Right lobe of liver (tissue), 6 donors: ENCODE data around the gene TESK1. TPM values are rescaled to one million over a fixed set of nuclear protein-coding genes. Genes with fewer than 3 reads are reported as not detected.
A peak's percentile ranks its signal among the peaks of the same experiment; 100 is the strongest.
"Not testable (repeated sequence)": the region's sequence is repeated elsewhere in the genome, so short reads cannot be mapped to it uniquely, and the experiment has no call there.

Experiments used
- ATAC-seq, 4 donors: fragments of 200-7000 bp; cut with Tn5 transposase; one replicate each; pipeline ENCODE4 v1.9.1; 2020; ENCODE audit warnings: mild to moderate bottlenecking in 4 of 4, moderate library complexity in 4 of 4
- DNase-seq, 3 donors: peaks; one replicate each; pipeline ENCODE4 v3.0.0-alpha.2; 2020
- H3K27ac ChIP-seq, 3 donors: fragments of 200-600 bp; one replicate each; pipeline ENCODE4 v1.8.0; 2022
- H3K27me3 ChIP-seq, 2 donors: fragments of 200-600 bp; one replicate each; pipeline ENCODE4 v1.8.0; 2022
- H3K36me3 ChIP-seq, 4 donors: fragments of 200-600 bp; sonication (generic) in 1 of 4; one replicate each; pipeline versions ENCODE4 v1.5.1 to v1.8.0; 2017 to 2022; ENCODE audit warnings: control low read depth in 1 of 4
- H3K4me1 ChIP-seq, 4 donors: fragments of 200-600 bp; sonication (generic) in 1 of 4; one replicate each; pipeline versions ENCODE4 v1.5.1 to v1.8.0; 2017 to 2022; ENCODE audit warnings: control low read depth in 1 of 4
- H3K4me3 ChIP-seq, 3 donors: fragments of 200-600 bp; one replicate each; pipeline ENCODE4 v1.8.0; 2022
- H3K9me3 ChIP-seq, 4 donors: fragments of 200-600 bp; sonication (generic) in 1 of 4; one replicate each; pipeline versions ENCODE4 v1.5.1 to v1.8.0; 2017 to 2022; ENCODE audit warnings: control low read depth in 1 of 4
- CTCF ChIP-seq, 4 donors: fragments of 200-600 bp in 3 of 4; fragments of 450-650 bp in 1 of 4; IDR thresholded peaks; one replicate each; pipeline versions ENCODE4 v1.5.1 to v1.8.0; 2016 to 2022; ENCODE audit warnings: antibody characterized with exemption in 4 of 4, mild to moderate bottlenecking in 2 of 4
- POLR2A ChIP-seq: fragments of 450-650 bp; IDR thresholded peaks from one replicate; pipeline ENCODE4 v1.6.1; 2017; ENCODE audit warnings: antibody characterized with exemption, mild to moderate bottlenecking
- WGBS: methylation state at CpG from one replicate; pipeline ENCODE4 v1.1.6; 2018; ENCODE audit warnings: low coverage, low lambda C conversion rate; ENCODE audit not compliant: insufficient coverage; ENCODE audit errors: missing lambda C conversion rate; 5-methylcytosine and 5-hydroxymethylcytosine counted together
- intact Hi-C, 2 donors: fragments of 100-400 bp; cut with DNase I; formaldehyde crosslinking; loops; one replicate each; pipeline versions ENCODE4 v1.11.2 to v1.14.1; 2022
- total RNA-seq, 6 experiments: library from RNA; depleted of rRNA in 2 of 6; stranded (reverse); fragments of >200 nt in 2 of 6; fragmentation: NEBNext Ultra II Directional in 3 of 6; extraction: Animal tissue kit (Norgen Biotek cat#: 25700) in 3 of 6; gene quantifications; one replicate each; pipeline versions ENCODE4 v1.1.0 to v1.2.4, GENCODE V29; 2016 to 2023
- donor health status: DM: no; HTN: yes; CAD: no.
- donor health status: DM: no; HTN: no; CAD: no.
- donor health status: DM: no; HTN: no; CAD: no.
- donor health status: DM: no; HTN: yes; CAD: no.
- donor health status: DM: no; HTN: yes; CAD: no.

The TESK1 gene
- total RNA-seq, 6 experiments from 2014 or later = 10.7 to 17.2 (median 13.4) TPM

- intact Hi-C loops = no loop called here
- H3K27me3 ChIP-seq = no peaks in the 10 kb centered on the region
- 45% methylated on average over 4 of the region's 9 CpGs for WGBS
- no peaks in the 10 kb centered on the region for H3K36me3 ChIP-seq
- TF ChIP-seq CTCF (IDR thresholded peaks at IDR 0.05) (no peak), POLR2A (no peak)
- no peak overlapping the region for H3K4me3 ChIP-seq
- peak overlapping the region in 2 of 3 donors; percentile 18 to 52 for H3K27ac ChIP-seq
- DNase-seq (no peak), ATAC-seq (peak in 3 of 4 donors; percentile 38 to 57 (median 51))
- H3K4me1 ChIP-seq = no peaks in the 10 kb centered on the region
- no peaks in the 10 kb centered on the region for H3K9me3 ChIP-seq
Measured at GRCh38 chr9:35636135-35636876, 31.2 kb downstream of the TESK1 start.

GRCh38 chr9:35636877-35637246 is 31.8 kb downstream of the TESK1 start:
- H3K9me3 ChIP-seq, intact Hi-C loops, H3K4me3 ChIP-seq, DNase-seq, H3K36me3 ChIP-seq, H3K4me1 ChIP-seq, ATAC-seq, H3K27me3 ChIP-seq: not testable (repeated sequence)
- H3K27ac ChIP-seq = peak overlapping the region in 2 of 3 donors; percentile 18 to 52
- WGBS = 92% methylated on average over 6 of the region's 6 CpGs

DNA sequence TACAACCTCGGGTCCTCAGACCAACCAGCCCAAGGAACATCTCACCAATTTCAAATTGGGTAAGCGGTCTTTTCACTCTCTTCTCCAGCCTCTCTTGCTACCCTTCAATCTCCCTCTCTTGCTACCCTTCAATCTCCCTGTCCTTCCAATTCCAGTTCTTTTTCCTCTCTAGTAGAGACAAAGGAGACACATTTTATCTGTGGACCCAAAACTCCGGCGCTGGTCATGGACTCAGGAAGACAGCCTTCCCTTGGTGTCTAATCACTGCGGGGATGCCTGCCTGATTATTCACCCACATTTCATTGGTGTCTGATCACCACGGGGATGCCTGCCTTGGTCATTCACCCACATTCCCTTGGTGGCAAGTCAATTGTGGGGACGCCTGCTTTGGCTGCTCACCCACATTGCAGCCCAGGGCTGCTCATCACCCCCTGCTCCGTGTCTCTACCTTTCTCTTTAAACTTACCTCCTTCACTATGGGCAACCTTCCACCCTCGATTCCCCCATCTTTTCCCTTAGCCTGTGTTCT is 32.4 kb downstream of the TESK1 start:
- H3K27me3 ChIP-seq, H3K4me1 ChIP-seq, intact Hi-C loops, H3K27ac ChIP-seq, H3K36me3 ChIP-seq, DNase-seq, H3K9me3 ChIP-seq, H3K4me3 ChIP-seq, ATAC-seq: not testable (repeated sequence)
- WGBS = 96% methylated on average over 7 of the region's 9 CpGs

DNA sequence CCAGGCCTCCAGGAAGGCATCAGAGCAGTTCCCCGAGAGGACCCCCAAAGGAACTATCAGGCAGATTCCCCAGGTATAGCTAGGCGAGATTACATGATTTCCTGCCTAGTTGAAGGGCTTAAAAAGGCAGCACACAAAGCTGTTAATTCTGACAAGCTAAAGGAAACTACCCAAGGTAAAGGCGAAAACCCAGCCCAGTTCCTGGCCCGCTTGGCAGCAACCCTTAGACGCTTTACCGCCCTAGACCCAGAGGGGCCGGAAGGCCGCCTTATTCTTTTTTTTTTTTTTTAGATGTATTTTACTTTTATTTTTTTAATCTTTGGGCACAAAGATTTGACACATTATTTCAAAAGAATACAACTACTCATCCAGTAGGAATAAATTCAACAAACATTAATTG is 33.7 kb downstream of the TESK1 start:
- H3K9me3 ChIP-seq, H3K4me1 ChIP-seq, H3K27me3 ChIP-seq, DNase-seq, H3K27ac ChIP-seq, intact Hi-C loops, H3K4me3 ChIP-seq, ATAC-seq, H3K36me3 ChIP-seq: not testable (repeated sequence)
- WGBS = 59% methylated on average over 6 of the region's 8 CpGs

DNA sequence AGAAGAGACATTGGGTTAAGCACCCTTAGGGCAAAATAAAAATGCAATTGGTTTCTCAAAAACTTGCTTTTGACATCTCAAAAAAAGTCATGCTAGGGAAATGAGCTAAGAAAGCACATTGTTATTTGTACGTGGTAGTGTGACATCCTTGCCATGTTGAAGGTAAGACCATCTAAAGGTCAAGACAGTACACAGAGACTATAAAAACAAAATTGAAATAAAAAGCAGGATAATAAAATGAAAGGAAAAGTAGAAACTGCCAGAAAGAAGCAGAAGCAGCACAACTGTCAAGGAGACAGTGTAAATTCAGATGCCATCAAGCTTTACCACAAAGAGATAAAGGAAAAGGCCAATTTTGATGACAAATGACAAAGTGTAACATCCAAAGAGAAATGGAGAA is 34.2 kb downstream of the TESK1 start:
- H3K36me3 ChIP-seq, intact Hi-C loops, DNase-seq, H3K4me1 ChIP-seq, H3K27me3 ChIP-seq, H3K4me3 ChIP-seq, H3K27ac ChIP-seq, H3K9me3 ChIP-seq: not testable (repeated sequence)
- WGBS = 47% methylated on average over 1 of the region's 1 CpG
- peak in 1 of 4 donors; percentile 23 for ATAC-seq

DNA sequence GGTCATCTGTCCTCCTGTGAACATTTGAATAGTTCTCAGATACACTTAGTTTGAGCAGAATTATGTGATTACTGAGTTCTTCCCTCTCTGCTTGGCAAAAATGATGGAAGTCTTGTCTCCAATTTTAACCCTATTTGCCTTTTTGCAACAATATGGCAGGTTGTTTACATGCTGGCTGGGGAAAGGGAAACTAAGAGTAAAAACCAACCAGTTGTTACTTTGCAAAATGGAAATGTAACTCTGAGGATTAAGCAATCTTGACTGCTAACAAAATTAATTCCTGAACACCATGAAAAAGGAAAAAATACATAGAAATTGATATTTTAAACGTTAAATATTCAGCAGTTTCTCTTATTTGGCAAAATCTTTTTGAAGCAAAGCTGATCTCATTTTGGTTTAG is 34.6 kb downstream of the TESK1 start:
- H3K36me3 ChIP-seq = no peaks in the 10 kb centered on the region
- H3K4me3 ChIP-seq = no peak overlapping the region
- H3K27me3 ChIP-seq = no peaks in the 10 kb centered on the region
- no peaks in the 10 kb centered on the region for H3K9me3 ChIP-seq
- no peak for DNase-seq
- no peaks in the 10 kb centered on the region for H3K4me1 ChIP-seq
- TF ChIP-seq POLR2A (no peak), CTCF (IDR thresholded peaks at IDR 0.05) (no peak)
- WGBS = 68% methylated on average over 1 of the region's 1 CpG
- H3K27ac ChIP-seq = no peak overlapping the region
- ATAC-seq = no peak
- intact Hi-C loops = no loop called here

DNA sequence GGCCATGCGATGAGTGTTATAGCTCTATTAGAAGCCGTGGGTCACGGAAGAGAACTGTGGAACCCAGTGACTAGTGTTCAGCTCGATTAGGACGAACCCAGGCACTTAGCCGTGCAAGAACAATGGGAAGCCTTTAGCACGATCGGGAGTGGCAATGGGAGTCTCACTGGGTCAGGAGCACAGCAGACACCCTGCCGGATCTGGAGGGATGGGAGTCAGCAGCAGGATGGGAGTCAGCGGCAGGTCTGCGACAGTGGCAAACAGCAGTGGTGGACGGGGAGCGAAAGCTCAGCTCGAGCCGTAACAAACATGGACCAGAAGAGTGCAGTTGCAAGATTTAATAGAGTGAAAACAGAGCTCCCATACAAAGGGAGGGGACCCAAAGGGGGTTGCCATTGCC is 35.4 kb downstream of the TESK1 start:
- ATAC-seq, H3K27ac ChIP-seq, H3K4me1 ChIP-seq, H3K27me3 ChIP-seq, H3K9me3 ChIP-seq, H3K4me3 ChIP-seq, H3K36me3 ChIP-seq, DNase-seq, intact Hi-C loops: not testable (repeated sequence)
- WGBS = 97% methylated on average over 6 of the region's 15 CpGs

DNA sequence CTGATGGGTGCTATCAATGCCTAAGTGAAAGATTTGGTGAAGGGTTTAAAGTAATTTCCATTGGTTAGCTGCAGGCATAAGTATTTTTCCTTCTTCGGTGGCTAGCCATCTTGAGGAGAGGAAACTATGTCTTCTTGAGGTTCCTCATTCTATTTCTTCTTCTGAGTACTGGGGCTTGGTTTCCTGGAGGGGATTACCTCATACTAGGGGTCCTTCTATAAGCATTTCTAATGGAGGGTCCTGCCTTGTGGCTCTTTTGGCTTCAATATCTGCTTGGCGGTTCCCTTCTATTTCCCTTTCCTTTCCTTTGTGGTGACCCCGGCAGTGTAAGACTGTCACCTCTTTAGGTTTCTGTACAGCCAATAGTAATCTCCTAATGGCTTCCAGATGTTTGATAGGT is 36.4 kb downstream of the TESK1 start:
- intact Hi-C loops, H3K4me3 ChIP-seq, DNase-seq, H3K4me1 ChIP-seq, ATAC-seq, H3K36me3 ChIP-seq, H3K27ac ChIP-seq, H3K27me3 ChIP-seq, H3K9me3 ChIP-seq: not testable (repeated sequence)
- 73% methylated on average over 3 of the region's 3 CpGs for WGBS
